B cell (primary cell): ENCODE measurements around the gene ZNF385D. TPM values are rescaled to one million over a fixed set of nuclear protein-coding genes. Genes with fewer than 3 reads are reported as not detected.

ENCODE experiments used
- ATAC-seq: fragments of 200-7000 bp; cut with Tn5 transposase; one replicate; pipeline ENCODE4 v1.10.0; 2021; ENCODE audit warnings: low read depth, mild to moderate bottlenecking, moderate number of reproducible peaks, moderate library complexity
- CTCF ChIA-PET: fragments of 350-600 bp; sonication (Branson Sonifier 250); formaldehyde crosslinking; loops from one replicate; lab custom pipeline; 2021; ENCODE audit warnings: antibody characterized with exemption, inconsistent platforms; lab: Charles Lee
- POLR2A ChIA-PET: fragments of 350-600 bp; sonication (Branson Sonifier 250); formaldehyde crosslinking; loops from one replicate; lab custom pipeline; 2021; ENCODE audit warnings: antibody characterized with exemption; lab: Charles Lee
- DNase-seq: peaks from one replicate; pipeline ENCODE4 v3.0.0; 2013
- H2AFZ ChIP-seq: 2 replicates; pipeline ENCODE4 v1.6.1; 2012; ENCODE audit warnings: mild to moderate bottlenecking, low read depth, low read length; ENCODE audit not compliant: insufficient read depth, poor library complexity, severe bottlenecking
- H3K27ac ChIP-seq, 2 donors: 1 replicate in 1 of 2; 2 replicates in 1 of 2; pipeline ENCODE4 v1.5.1; 2012 to 2013; ENCODE audit warnings: low read length in 2 of 2, mild to moderate bottlenecking in 2 of 2, moderate library complexity in 1 of 2
- H3K27me3 ChIP-seq, 4 experiments: fragments of 200-600 bp in 1 of 4; sonication (generic) in 1 of 4; replicated peaks in 1 of 4; 1 replicate in 2 of 4; 2 replicates in 2 of 4; pipeline versions ENCODE4 v1.6.1 to v1.7.0; 2013 to 2016; ENCODE audit warnings: low read length in 3 of 4, mild to moderate bottlenecking in 2 of 4, mixed read lengths in 1 of 4, moderate library complexity in 1 of 4; ENCODE audit not compliant: insufficient read depth in 4 of 4, control insufficient read depth in 3 of 4; ENCODE audit errors: control extremely low read depth in 1 of 4
- H3K36me3 ChIP-seq, 2 experiments: replicated peaks in 1 of 2; 1 replicate in 1 of 2; 2 replicates in 1 of 2; pipeline versions ENCODE4 v1.6.1 to v1.7.1; 2013; ENCODE audit warnings: low read length in 1 of 2; ENCODE audit not compliant: insufficient read depth in 2 of 2, control insufficient read depth in 1 of 2; ENCODE audit errors: control extremely low read depth in 1 of 2, extremely low read depth in 1 of 2
- H3K4me1 ChIP-seq, 2 donors: fragments of 200-600 bp in 1 of 2; sonication (generic) in 1 of 2; 1 replicate in 1 of 2; 2 replicates in 1 of 2; pipeline versions ENCODE4 v1.5.1 to v1.6.1; 2013 to 2017; ENCODE audit warnings: low read length in 2 of 2; ENCODE audit not compliant: control insufficient read depth in 2 of 2, insufficient read depth in 2 of 2
- H3K4me2 ChIP-seq: replicated peaks from 2 replicates; pipeline ENCODE3; 2012; ENCODE audit warnings: mild to moderate bottlenecking, low read depth, low read length; ENCODE audit not compliant: poor library complexity, severe bottlenecking
- H3K4me3 ChIP-seq, 5 experiments: fragments of 200-600 bp in 1 of 5; sonication (generic) in 1 of 5; 1 replicate in 3 of 5; 2 replicates in 2 of 5; pipeline versions ENCODE4 v1.5.1 to v1.7.0; 2011 to 2016; ENCODE audit warnings: low read length in 4 of 5, mild to moderate bottlenecking in 4 of 5, low read depth in 2 of 5, control low read depth in 1 of 5, moderate library complexity in 1 of 5; ENCODE audit not compliant: insufficient read depth in 1 of 5; ENCODE audit errors: control extremely low read depth in 1 of 5, extremely low read depth in 1 of 5
- H3K79me2 ChIP-seq: fragments of 200-600 bp; sonication (generic); one replicate; pipeline ENCODE4 v1.6.0; 2016; ENCODE audit warnings: low read length; ENCODE audit not compliant: control insufficient read depth, insufficient read depth
- H3K9ac ChIP-seq: fragments of 200-600 bp; sonication (generic); 2 replicates; pipeline ENCODE4 v1.6.1; 2017; ENCODE audit warnings: mild to moderate bottlenecking, low read length, moderate library complexity
- H3K9me3 ChIP-seq, 3 donors: one replicate each; pipeline versions ENCODE4 v1.6.1 to v1.7.1; 2013; ENCODE audit warnings: low read length in 2 of 3; ENCODE audit not compliant: control insufficient read depth in 2 of 3, insufficient read depth in 1 of 3; ENCODE audit errors: control extremely low read depth in 1 of 3
- H4K20me1 ChIP-seq: 2 replicates; pipeline ENCODE4 v1.6.0; 2012; ENCODE audit warnings: mild to moderate bottlenecking, low read length; ENCODE audit not compliant: insufficient read depth, control insufficient read depth, poor library complexity, severe bottlenecking
- H3K27ac Mint-ChIP-seq: one replicate; pipeline ENCODE4 v1.8.0; 2021; ENCODE audit warnings: mixed read lengths
- H3K27me3 Mint-ChIP-seq: one replicate; pipeline ENCODE4 v1.8.0; 2021; ENCODE audit warnings: mixed read lengths
- H3K4me1 Mint-ChIP-seq: one replicate; pipeline ENCODE4 v1.8.0; 2021; ENCODE audit warnings: mixed read lengths
- H3K4me3 Mint-ChIP-seq: one replicate; pipeline ENCODE4 v1.8.0; 2021; ENCODE audit warnings: mixed read lengths
- H3K9me3 Mint-ChIP-seq: one replicate; pipeline ENCODE4 v1.8.0; 2022; ENCODE audit warnings: mixed read lengths; ENCODE audit not compliant: insufficient read depth
- CTCF ChIP-seq: fragments of 200-600 bp; IDR thresholded peaks from one replicate; pipeline ENCODE4 v1.8.0; 2022; ENCODE audit warnings: antibody characterized with exemption, mild to moderate bottlenecking
- EZH2 ChIP-seq: IDR thresholded peaks from 2 replicates; pipeline ENCODE4 v1.6.1; 2012; ENCODE audit warnings: borderline replicate concordance, low read depth, mild to moderate bottlenecking, moderate library complexity, low read length; ENCODE audit not compliant: insufficient read depth, poor library complexity, severe bottlenecking
- WGBS: methylation state at CpG from one replicate; pipeline ENCODE4 v1.1.5; 2013; ENCODE audit warnings: missing lambda C conversion rate; ENCODE audit not compliant: insufficient coverage; 5-methylcytosine and 5-hydroxymethylcytosine counted together
- intact Hi-C: fragments of 100-400 bp; cut with micrococcal nuclease; formaldehyde crosslinking; loops from one replicate; pipeline ENCODE4 v1.10.0; 2022
- polyA plus RNA-seq: library from polyadenylated mRNA; depleted of rRNA; stranded (reverse); fragments of >200 nt; gene quantifications from 2 replicates; pipeline ENCODE4 v1.2.3, GENCODE V29; 2012
- total RNA-seq, 2 donors: library from RNA; stranded (reverse); fragments of 120-200 nt in 1 of 2; gene quantifications; 1 replicate in 1 of 2; 2 replicates in 1 of 2; pipeline versions ENCODE4 v1.2.3 to v1.2.4, GENCODE V29; 2013 to 2022

Gene ZNF385D
- total and polyA plus RNA-seq, 2 donors (not counting 1 experiment from before 2014, with no cell fraction given) = not detected

- ChIA-PET POLR2A (no interaction called here), CTCF (no interaction called here)
- no peak for TF ChIP-seq CTCF
- TF ChIP-seq EZH2 = no peak
- no peaks in the 10 kb centered on the region for H3K27me3 ChIP-seq
- no peaks in the 10 kb centered on the region for H3K4me1 ChIP-seq
- no peaks in the 10 kb centered on the region for H3K79me2 ChIP-seq
- DNase-seq (no peak), ATAC-seq (no peak)
- WGBS = 83% methylated on average over 3 of the region's 4 CpGs
- no peak overlapping the region for H3K4me3 ChIP-seq
- intact Hi-C loops = no loop called here
- H3K36me3 ChIP-seq = no peaks in the 10 kb centered on the region
- H3K9me3 Mint-ChIP-seq = peaks cover 2% of the 10 kb centered on the region
- H3K27ac Mint-ChIP-seq = no peak overlapping the region
- no peaks in the 10 kb centered on the region for H3K4me1 Mint-ChIP-seq
- no peak overlapping the region for H3K4me3 Mint-ChIP-seq
- H3K9ac ChIP-seq = no peak overlapping the region
- no peak overlapping the region for H3K27ac ChIP-seq
- H2AFZ ChIP-seq = no peak overlapping the region
- H3K9me3 ChIP-seq = peaks cover 0 to 3% (median 0%) of the 10 kb centered on the region in 3 donors
- H4K20me1 ChIP-seq = no peaks in the 10 kb centered on the region
- no peak overlapping the region for H3K4me2 ChIP-seq
- H3K27me3 Mint-ChIP-seq = no peaks in the 10 kb centered on the region
Measured at GRCh38 chr3:21463319-21463718, 287.7 kb downstream of the ZNF385D start.

- no peak for TF ChIP-seq CTCF
- no peak for TF ChIP-seq EZH2
- Histone ChIP-seq H3K36me3 (no peaks in the 10 kb centered on the region), H3K4me1 (no peaks in the 10 kb centered on the region), H3K9me3 (peaks cover 0 to 5% (median 0%) of the 10 kb centered on the region in 3 donors), H4K20me1 (no peaks in the 10 kb centered on the region), H3K9ac (no peak overlapping the region), H3K79me2 (no peaks in the 10 kb centered on the region), H3K27me3 (no peaks in the 10 kb centered on the region), H3K4me2 (no peak overlapping the region), H2AFZ (no peak overlapping the region), H3K4me3 (no peak overlapping the region), H3K27ac (no peak overlapping the region)
- intact Hi-C loops = no loop called here
- no peaks in the 10 kb centered on the region for H3K27me3 Mint-ChIP-seq
- peaks cover 2% of the 10 kb centered on the region for H3K9me3 Mint-ChIP-seq
- POLR2A ChIA-PET = no interaction called here
- no peak overlapping the region for H3K4me3 Mint-ChIP-seq
- ATAC-seq = no peak
- CTCF ChIA-PET = no interaction called here
- H3K27ac Mint-ChIP-seq = no peak overlapping the region
- no peaks in the 10 kb centered on the region for H3K4me1 Mint-ChIP-seq
- DNase-seq = no peak
Measured at GRCh38 chr3:21462141-21462540, 288.9 kb downstream of the ZNF385D start.
